A673 (cell line): ENCODE measurements around the gene HOXC6.

Experiments
- EZH2 ChIP-seq: fragments of 200-600 bp; sonication (generic); IDR thresholded peaks from 2 replicates; pipeline ENCODE4 v1.6.1; 2017; ENCODE audit warnings: borderline replicate concordance, low read depth, mild to moderate bottlenecking, mixed read lengths, antibody characterized with exemption, low read length; ENCODE audit not compliant: poor library complexity, severe bottlenecking
- TF ChIP-seq, protein P1 (sequence below): fragments of 300-800, 200-600 bp; sonication (generic); conservative IDR thresholded peaks from 2 replicates; pipeline ENCODE4 v1.5.1; 2017; ENCODE audit warnings: low read depth, mild to moderate bottlenecking, antibody characterized with exemption, low read length, moderate library complexity, mixed read lengths

DNA sequence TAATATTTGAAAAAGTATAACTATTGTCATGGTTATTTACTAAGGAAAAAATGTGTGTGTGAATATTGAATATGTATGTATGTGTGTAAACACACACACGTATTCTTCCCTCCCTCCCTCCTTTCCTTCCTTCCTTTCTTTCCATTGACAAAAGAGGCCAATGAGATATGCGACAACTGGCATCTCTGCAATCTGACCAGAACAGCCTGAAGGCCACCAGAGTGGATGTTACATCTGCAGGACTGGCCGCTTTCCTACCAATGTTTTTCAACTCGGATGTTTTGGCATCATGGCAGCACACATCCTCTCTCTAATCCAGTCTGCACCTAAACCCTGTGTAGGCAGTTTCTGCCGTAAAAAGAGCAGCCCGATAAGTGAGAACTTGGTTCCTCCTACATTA lies 46.1 kb downstream of the HOXC6 start:
- TF ChIP-seq EZH2, result no peak
- TF ChIP-seq, protein P1, sequence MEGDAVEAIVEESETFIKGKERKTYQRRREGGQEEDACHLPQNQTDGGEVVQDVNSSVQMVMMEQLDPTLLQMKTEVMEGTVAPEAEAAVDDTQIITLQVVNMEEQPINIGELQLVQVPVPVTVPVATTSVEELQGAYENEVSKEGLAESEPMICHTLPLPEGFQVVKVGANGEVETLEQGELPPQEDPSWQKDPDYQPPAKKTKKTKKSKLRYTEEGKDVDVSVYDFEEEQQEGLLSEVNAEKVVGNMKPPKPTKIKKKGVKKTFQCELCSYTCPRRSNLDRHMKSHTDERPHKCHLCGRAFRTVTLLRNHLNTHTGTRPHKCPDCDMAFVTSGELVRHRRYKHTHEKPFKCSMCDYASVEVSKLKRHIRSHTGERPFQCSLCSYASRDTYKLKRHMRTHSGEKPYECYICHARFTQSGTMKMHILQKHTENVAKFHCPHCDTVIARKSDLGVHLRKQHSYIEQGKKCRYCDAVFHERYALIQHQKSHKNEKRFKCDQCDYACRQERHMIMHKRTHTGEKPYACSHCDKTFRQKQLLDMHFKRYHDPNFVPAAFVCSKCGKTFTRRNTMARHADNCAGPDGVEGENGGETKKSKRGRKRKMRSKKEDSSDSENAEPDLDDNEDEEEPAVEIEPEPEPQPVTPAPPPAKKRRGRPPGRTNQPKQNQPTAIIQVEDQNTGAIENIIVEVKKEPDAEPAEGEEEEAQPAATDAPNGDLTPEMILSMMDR, result no peak
